Measurements from ENCODE around the gene FBXO10. TPM values are rescaled to one million over a fixed set of nuclear protein-coding genes. Genes with fewer than 3 reads are reported as not detected.
A peak's percentile ranks its signal among the peaks of the same experiment; 100 is the strongest.

FBXO10 gene
- polyA plus RNA-seq (2013, experiment 1 of 4), result 48.5 TPM
- 62.0 TPM for polyA plus RNA-seq (2013, experiment 2 of 4)
- polyA plus RNA-seq (2013, experiment 3 of 4), result 39.8 TPM
- 42.6 TPM for polyA plus RNA-seq (2013, experiment 4 of 4)

DNA sequence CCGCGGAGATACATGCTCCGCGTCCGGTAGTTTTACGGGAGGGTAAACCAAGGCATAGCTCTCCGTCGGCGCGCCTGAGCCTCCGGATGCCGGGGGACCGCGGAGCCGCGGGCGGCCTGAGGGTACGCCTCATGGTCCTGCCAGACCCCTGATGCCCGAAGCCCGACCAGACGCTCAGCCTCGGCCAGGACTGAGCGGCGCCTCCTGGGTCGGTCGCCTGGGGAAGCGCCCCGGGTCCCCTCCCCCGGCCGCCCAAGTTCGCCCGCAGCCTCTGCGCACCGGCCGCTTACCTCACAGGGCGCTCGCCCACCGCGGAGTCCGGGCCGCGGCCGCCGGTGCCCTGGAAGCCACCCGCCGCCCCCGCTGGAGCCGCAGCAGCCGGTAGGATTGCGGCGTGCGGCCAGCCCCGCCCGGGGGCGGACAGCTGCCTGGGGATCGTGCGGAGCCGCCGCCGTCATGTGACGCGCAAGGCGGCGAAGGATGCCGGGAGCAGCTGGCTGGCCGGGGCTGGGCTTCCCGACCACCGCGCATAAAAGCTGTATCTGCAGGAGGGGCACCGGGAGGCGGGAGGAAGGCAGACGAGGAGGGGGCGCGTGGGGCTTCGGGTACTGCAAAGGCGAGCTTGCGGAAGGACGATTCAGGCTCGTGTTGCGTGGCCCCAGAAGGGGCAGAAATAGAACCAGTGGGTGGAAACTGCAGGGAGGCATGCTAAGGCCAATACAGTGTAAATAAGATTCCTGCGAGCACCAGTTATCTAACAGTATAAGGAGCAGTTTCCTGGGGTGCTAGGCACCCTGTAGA lies at the start of gene FBXO10:
Gene FBXO10, minus strand, starts transcription at position 460 of the 801 bp plus-strand sequence. CDS start 34,612 bp downstream, outside the sequence.
- H3K27me3 ChIP-seq (ENCODE audit: control insufficient read depth, insufficient read depth, low read length, poor library complexity, severe bottlenecking), result no peaks in the 10 kb centered on the region
- peaks cover 28% of the 10 kb centered on the region for H3K4me1 ChIP-seq (ENCODE audit: control insufficient read depth, insufficient read depth, low read length)
- no peaks in the 10 kb centered on the region for H3K36me3 ChIP-seq (ENCODE audit: control insufficient read depth, insufficient read depth, low read length)
- no peaks in the 10 kb centered on the region for H3K9me3 ChIP-seq (ENCODE audit: control insufficient read depth, low read length)
- 1% methylated on average over 81 of the region's 81 CpGs for WGBS, 2 experiments
- peak within 1 kb of the TSS; percentile 92 for H3K27ac ChIP-seq (ENCODE audit: insufficient read depth, low read depth, low read length, poor library complexity, severe bottlenecking)
- peak within 1 kb of the TSS; percentile 85 for H3K4me3 ChIP-seq (ENCODE audit: insufficient read depth, low read depth, low read length)

DNA sequence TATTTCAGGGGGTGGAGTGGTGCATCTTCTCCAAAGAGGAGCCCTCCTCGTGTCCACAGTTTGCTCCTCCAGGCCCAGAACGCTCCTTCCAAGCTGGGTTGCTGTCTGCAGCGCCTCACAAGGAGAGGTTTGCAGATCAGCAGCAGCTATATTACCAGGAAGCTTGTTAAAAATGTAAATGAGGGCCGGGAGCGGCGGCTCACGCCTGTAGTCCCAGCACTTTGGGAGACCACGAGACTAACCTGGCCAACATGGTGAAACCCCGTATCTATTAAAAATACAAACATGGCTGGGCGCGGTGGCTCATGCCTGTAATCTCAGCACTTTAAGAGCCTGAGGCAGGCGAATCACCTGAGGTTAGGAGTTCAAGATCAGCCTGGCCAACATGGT lies 49.6 kb upstream of the FBXO10 start:
- WGBS, 2 experiments, result 90% methylated on average over 12 of the region's 12 CpGs

GRCh38 chr9:37625036-37625757 lies 49.0 kb upstream of the FBXO10 start:
- no peaks in the 10 kb centered on the region for H3K27me3 ChIP-seq (ENCODE audit: control insufficient read depth, insufficient read depth, low read length, poor library complexity, severe bottlenecking)
- no peaks in the 10 kb centered on the region for H3K9me3 ChIP-seq (ENCODE audit: control insufficient read depth, low read length)
- H3K27ac ChIP-seq (ENCODE audit: insufficient read depth, low read depth, low read length, poor library complexity, severe bottlenecking), result no peak overlapping the region
- H3K4me3 ChIP-seq (ENCODE audit: insufficient read depth, low read depth, low read length), result no peak overlapping the region
- peaks cover 3% of the 10 kb centered on the region for H3K4me1 ChIP-seq (ENCODE audit: control insufficient read depth, insufficient read depth, low read length)
- WGBS, 2 experiments, result 93 to 94% methylated on average over 5 of the region's 5 CpGs
- H3K36me3 ChIP-seq (ENCODE audit: control insufficient read depth, insufficient read depth, low read length), result no peaks in the 10 kb centered on the region

More for the DNA sequence above, 49.6 kb upstream of the FBXO10 start:
- Histone ChIP-seq H3K27ac (ENCODE audit: insufficient read depth, low read depth, low read length, poor library complexity, severe bottlenecking) (no peak overlapping the region), H3K4me3 (ENCODE audit: insufficient read depth, low read depth, low read length) (no peak overlapping the region), H3K27me3 (ENCODE audit: control insufficient read depth, insufficient read depth, low read length, poor library complexity, severe bottlenecking) (no peaks in the 10 kb centered on the region), H3K4me1 (ENCODE audit: control insufficient read depth, insufficient read depth, low read length) (peaks cover 3% of the 10 kb centered on the region), H3K9me3 (ENCODE audit: control insufficient read depth, low read length) (no peaks in the 10 kb centered on the region), H3K36me3 (ENCODE audit: control insufficient read depth, insufficient read depth, low read length) (no peaks in the 10 kb centered on the region)

DNA sequence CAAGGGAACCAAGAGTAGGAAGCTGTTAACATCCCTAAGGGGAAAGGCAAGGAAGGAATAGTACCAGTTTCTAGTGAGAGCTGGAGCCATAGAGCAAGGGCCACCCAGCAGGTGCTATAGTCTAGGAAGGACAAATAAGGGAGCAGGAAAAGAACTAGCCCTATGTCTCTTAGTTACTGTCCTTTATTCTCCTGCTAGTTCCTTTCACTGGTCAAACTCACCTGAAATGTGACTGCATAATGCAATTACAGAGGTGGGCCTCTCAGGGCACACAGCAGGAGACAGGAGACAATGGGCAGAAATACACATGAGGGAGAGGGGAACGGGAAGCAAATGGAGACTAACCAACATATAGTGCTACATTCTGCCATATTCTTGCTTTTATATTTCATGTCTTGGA lies 47.9 kb upstream of the FBXO10 start:
- WGBS, 2 experiments, result 58% methylated on average over 1 of the region's 1 CpG; no CpG with 5 or more reads in 1 of the 2 experiments
- no peaks in the 10 kb centered on the region for H3K27me3 ChIP-seq (ENCODE audit: control insufficient read depth, insufficient read depth, low read length, poor library complexity, severe bottlenecking)

DNA sequence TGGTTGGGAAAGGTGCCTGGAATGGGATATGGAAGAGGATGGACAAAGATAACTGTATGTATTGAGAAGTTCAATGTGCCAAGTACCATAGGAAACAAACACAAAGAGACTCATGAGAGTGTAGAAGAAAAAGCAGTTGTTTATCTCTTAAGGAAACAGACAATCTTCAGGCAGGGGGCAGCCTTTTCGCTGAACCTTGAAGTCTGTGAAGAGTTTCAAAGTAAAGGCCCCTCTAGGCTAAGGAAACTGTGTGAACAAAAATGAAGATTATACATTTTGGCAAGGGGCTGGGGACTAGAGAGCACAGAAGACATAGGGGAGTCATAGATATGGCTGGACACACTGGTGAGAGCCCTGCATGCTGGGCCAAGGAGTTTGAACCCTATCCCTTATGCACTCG lies 47.1 kb upstream of the FBXO10 start:
- Histone ChIP-seq H3K9me3 (ENCODE audit: control insufficient read depth, low read length) (no peaks in the 10 kb centered on the region), H3K36me3 (ENCODE audit: control insufficient read depth, insufficient read depth, low read length) (no peaks in the 10 kb centered on the region), H3K4me1 (ENCODE audit: control insufficient read depth, insufficient read depth, low read length) (peaks cover 8% of the 10 kb centered on the region), H3K27ac (ENCODE audit: insufficient read depth, low read depth, low read length, poor library complexity, severe bottlenecking) (no peak overlapping the region), H3K4me3 (ENCODE audit: insufficient read depth, low read depth, low read length) (no peak overlapping the region), H3K27me3 (ENCODE audit: control insufficient read depth, insufficient read depth, low read length, poor library complexity, severe bottlenecking) (no peaks in the 10 kb centered on the region)
- 80 to 82% methylated on average over 2 of the region's 2 CpGs for WGBS, 2 experiments

More for the DNA sequence above, 47.9 kb upstream of the FBXO10 start:
- H3K36me3 ChIP-seq (ENCODE audit: control insufficient read depth, insufficient read depth, low read length), result no peaks in the 10 kb centered on the region
- H3K27ac ChIP-seq (ENCODE audit: insufficient read depth, low read depth, low read length, poor library complexity, severe bottlenecking), result no peak overlapping the region
- no peaks in the 10 kb centered on the region for H3K9me3 ChIP-seq (ENCODE audit: control insufficient read depth, low read length)
- peaks cover 3% of the 10 kb centered on the region for H3K4me1 ChIP-seq (ENCODE audit: control insufficient read depth, insufficient read depth, low read length)
- H3K4me3 ChIP-seq (ENCODE audit: insufficient read depth, low read depth, low read length), result no peak overlapping the region

DNA sequence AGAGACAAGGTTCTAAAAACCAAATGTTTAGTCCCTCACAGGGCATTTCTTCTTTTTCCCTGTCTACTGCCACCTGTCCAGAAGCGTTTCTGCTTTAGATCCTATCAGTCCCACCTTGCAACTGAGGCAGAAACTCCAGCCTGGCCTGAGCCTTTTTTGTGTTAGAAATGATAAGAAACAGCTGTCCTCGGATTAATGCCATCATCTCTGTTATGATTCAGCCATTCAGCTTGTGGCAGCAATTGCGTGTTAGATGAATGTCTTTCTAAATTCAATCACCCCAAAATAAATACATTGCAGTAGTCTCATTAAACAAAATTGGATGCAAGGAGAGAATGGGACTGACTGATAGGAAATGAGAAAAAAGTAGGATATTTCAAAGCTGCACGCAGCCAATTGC lies 46.3 kb upstream of the FBXO10 start:
- 93 to 98% methylated on average over 3 to 4 of the region's 4 CpGs for WGBS, 2 experiments
- no peak overlapping the region for H3K4me3 ChIP-seq (ENCODE audit: insufficient read depth, low read depth, low read length)
- peaks cover 8% of the 10 kb centered on the region for H3K4me1 ChIP-seq (ENCODE audit: control insufficient read depth, insufficient read depth, low read length)
- H3K36me3 ChIP-seq (ENCODE audit: control insufficient read depth, insufficient read depth, low read length), result no peaks in the 10 kb centered on the region
- H3K27me3 ChIP-seq (ENCODE audit: control insufficient read depth, insufficient read depth, low read length, poor library complexity, severe bottlenecking), result no peaks in the 10 kb centered on the region
- H3K27ac ChIP-seq (ENCODE audit: insufficient read depth, low read depth, low read length, poor library complexity, severe bottlenecking), result no peak overlapping the region
- no peaks in the 10 kb centered on the region for H3K9me3 ChIP-seq (ENCODE audit: control insufficient read depth, low read length)

DNA sequence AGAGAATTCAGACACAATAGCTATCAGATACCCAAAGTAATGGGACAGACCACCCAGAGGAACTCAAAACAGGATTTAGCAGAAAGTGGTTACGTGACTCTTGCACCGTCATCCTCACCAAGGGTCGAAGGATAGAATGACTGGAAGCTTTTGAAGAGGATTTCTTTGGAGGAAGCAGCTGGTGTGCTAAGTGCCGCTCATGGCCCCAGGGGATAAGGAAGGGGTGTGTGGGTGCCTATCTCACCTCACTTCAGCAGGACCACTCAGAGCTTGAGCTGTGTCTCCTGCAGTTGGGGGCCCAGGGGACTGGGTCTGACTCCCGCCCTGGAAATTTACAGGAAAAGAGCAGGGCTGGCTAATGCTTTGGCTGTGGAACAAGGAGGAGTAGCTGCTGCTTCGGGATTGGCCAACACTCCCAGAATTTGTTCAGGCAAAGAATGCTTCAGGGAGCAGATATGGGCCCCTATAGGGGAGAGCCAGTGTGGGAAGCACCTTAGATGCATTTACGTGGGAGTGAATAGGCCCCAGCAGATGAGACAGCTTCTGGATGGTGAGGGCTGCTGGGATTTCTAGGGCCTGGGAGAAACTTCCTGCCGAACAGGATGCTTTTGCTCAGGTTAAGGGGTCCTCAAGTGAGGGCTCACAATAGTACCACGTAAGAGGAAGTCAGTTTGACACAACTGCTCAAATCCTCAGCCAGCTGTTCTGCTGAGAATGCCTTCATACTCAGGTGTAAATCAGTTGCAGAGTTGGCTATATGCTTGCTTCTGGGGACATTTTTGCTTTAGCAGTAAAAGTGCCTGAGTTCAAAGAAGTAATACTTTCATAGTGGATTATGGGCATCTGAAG lies 45.3 kb upstream of the FBXO10 start:
- H3K9me3 ChIP-seq (ENCODE audit: control insufficient read depth, low read length), result no peaks in the 10 kb centered on the region
- H3K36me3 ChIP-seq (ENCODE audit: control insufficient read depth, insufficient read depth, low read length), result no peaks in the 10 kb centered on the region
- peaks cover 8% of the 10 kb centered on the region for H3K4me1 ChIP-seq (ENCODE audit: control insufficient read depth, insufficient read depth, low read length)
- no peaks in the 10 kb centered on the region for H3K27me3 ChIP-seq (ENCODE audit: control insufficient read depth, insufficient read depth, low read length, poor library complexity, severe bottlenecking)
- 81 to 82% methylated on average over 9 of the region's 9 CpGs for WGBS, 2 experiments
- H3K27ac ChIP-seq (ENCODE audit: insufficient read depth, low read depth, low read length, poor library complexity, severe bottlenecking), result no peak overlapping the region
- H3K4me3 ChIP-seq (ENCODE audit: insufficient read depth, low read depth, low read length), result no peak overlapping the region

- Histone ChIP-seq H3K4me3 (ENCODE audit: insufficient read depth, low read depth, low read length) (no peak overlapping the region), H3K27me3 (ENCODE audit: control insufficient read depth, insufficient read depth, low read length, poor library complexity, severe bottlenecking) (no peaks in the 10 kb centered on the region), H3K36me3 (ENCODE audit: control insufficient read depth, insufficient read depth, low read length) (no peaks in the 10 kb centered on the region), H3K9me3 (ENCODE audit: control insufficient read depth, low read length) (no peaks in the 10 kb centered on the region), H3K4me1 (ENCODE audit: control insufficient read depth, insufficient read depth, low read length) (peaks cover 8% of the 10 kb centered on the region), H3K27ac (ENCODE audit: insufficient read depth, low read depth, low read length, poor library complexity, severe bottlenecking) (no peak overlapping the region)
- WGBS, 2 experiments, result 100% methylated on average over 1 of the region's 1 CpG
Observed at GRCh38 chr9:37620396-37620795, 44.2 kb upstream of the FBXO10 start.

- whole genome bisulfite sequencing, 2 experiments, result 93 to 94% methylated on average over 3 of the region's 3 CpGs
- Histone ChIP-seq H3K27ac (ENCODE audit: insufficient read depth, low read depth, low read length, poor library complexity, severe bottlenecking) (no peak overlapping the region), H3K36me3 (ENCODE audit: control insufficient read depth, insufficient read depth, low read length) (no peaks in the 10 kb centered on the region), H3K4me3 (ENCODE audit: insufficient read depth, low read depth, low read length) (no peak overlapping the region), H3K27me3 (ENCODE audit: control insufficient read depth, insufficient read depth, low read length, poor library complexity, severe bottlenecking) (no peaks in the 10 kb centered on the region), H3K4me1 (ENCODE audit: control insufficient read depth, insufficient read depth, low read length) (peaks cover 8% of the 10 kb centered on the region), H3K9me3 (ENCODE audit: control insufficient read depth, low read length) (no peaks in the 10 kb centered on the region)
Observed at GRCh38 chr9:37619806-37620205, 43.6 kb upstream of the FBXO10 start.

Data from ectodermal cell (in vitro differentiated cells).